ENCODE data around the gene GSG1.
"Not testable (repeated sequence)": the region's sequence is repeated elsewhere in the genome, so short reads cannot be mapped to it uniquely, and the experiment has no call there.

Gene GSG1

DNA sequence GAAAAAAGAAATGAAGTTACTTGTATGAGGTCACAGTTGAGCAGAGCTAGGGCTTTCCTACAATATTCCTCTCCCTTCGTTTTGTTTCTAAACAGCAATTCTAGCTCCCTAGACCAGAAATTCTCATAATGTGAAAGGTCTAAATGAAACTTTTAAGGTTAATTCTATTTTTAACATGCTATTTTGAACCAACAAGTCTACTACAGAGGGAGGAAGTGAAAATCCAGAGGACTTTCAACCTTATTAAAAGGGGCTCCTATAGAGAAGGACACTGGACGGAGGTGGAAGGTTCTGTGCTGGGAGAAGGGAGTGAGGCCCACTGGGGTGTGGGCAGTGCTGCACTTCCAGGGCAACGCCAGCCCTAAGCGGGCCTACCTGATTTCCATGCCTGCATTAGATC is 13.4 kb downstream of the GSG1 start:
- DNase-seq: no peak

DNA sequence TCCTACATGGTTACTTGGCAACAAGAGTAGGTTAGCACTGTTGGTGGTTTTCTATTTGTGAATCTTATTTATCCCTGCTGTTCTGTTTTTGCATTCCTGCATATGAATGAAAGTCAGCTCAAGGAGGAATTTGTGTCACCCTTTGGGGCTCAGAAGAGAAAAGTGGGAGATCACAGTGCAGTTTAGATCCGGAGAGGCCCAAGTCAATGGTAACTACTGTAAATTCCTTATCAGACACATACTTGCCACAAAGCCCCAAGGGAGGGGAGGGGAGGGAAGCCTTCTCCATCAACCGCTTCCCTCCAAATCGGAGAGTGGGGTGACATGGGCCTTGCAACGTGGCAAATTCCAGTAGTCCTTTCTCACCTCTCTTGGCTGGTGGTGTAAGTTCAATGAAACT is 15.0 kb downstream of the GSG1 start:
- DNase-seq: peak; percentile 36

- no peak for DNase-seq
Observed at GRCh38 chr12:13087766-13088165, 15.7 kb downstream of the GSG1 start.

DNA sequence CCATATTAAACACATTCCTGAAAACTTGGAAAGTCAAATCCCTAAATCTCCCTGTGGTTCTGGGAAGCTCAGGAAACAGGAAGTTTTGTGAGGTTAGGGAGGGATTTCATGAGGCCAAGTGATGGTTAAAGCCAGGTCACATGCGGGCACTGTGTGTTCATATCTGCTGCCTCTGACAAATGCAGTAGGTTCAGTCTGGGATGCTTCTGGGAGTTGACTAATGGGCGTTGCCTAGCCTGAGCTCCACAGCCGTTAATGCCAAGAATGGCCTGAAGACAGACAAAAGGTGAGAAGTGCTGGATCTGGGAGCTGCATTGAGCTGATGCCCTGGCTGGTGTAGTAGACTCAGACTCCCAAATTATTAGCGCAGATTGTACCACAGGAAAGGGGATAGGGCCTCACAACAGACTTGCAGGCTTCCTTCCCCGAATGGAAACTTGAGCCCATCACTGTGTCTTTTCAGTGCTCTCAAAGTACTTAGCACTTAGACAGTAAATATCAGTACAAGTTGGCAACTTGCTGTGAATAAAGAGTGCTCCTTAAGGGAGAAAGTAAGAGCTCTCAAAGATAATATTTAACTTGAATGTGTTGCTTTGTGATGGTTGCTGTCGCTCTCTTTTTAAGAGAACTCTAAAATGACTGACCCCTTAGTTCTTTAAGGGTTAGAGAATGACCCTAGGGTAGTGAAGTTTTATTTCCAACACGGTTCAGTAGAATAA is 17.3 kb downstream of the GSG1 start:
- DNase-seq: no peak

GRCh38 chr12:13084898-13085640 is 18.4 kb downstream of the GSG1 start:
- DNase-seq: no peak

DNA sequence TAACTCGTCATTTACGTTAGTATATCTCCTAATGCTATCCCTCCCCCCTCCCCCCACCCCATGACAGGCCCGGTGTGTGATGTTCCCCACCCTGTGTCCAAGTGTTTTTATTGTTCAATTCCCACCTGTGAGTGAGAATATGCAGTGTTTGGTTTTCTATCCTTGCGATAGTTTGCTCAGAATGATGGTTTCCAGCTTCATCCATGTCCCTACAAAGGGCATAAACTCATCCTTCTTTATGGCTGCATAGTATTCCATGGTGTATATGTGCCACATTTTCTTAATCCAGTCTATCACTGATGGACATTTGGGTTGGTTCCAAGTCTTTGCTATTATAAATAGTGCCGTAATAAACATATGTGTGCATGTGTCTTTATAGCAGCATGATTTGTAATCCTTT is 19.8 kb downstream of the GSG1 start:
- not testable (repeated sequence) for DNase-seq

DNA sequence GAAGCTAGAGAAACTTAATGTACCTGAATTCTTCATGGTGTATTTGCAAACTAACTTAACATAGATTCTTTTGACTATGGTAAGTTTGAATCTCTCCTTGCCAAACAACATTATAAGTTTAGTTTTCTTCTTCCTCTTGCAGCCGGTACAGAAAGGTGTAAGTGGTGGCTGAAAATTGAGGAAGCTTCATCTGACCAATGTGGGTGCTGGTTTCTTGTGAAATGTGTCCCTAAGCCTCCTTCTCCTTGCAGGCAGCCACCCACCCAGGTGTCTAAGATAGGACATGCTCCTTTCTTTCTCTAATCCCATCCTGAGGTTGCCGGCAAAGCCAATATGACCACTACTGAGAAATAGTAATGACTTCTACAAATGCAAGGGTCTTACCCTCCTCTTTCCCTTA is 20.6 kb downstream of the GSG1 start:
- DNase-seq: peak; percentile 41

- DNase-seq: no peak
Observed at GRCh38 chr12:13080266-13080665, 23.2 kb downstream of the GSG1 start.

GRCh38 chr12:13079440-13079906 is 24.0 kb downstream of the GSG1 start:
- DNase-seq: no peak

DNA sequence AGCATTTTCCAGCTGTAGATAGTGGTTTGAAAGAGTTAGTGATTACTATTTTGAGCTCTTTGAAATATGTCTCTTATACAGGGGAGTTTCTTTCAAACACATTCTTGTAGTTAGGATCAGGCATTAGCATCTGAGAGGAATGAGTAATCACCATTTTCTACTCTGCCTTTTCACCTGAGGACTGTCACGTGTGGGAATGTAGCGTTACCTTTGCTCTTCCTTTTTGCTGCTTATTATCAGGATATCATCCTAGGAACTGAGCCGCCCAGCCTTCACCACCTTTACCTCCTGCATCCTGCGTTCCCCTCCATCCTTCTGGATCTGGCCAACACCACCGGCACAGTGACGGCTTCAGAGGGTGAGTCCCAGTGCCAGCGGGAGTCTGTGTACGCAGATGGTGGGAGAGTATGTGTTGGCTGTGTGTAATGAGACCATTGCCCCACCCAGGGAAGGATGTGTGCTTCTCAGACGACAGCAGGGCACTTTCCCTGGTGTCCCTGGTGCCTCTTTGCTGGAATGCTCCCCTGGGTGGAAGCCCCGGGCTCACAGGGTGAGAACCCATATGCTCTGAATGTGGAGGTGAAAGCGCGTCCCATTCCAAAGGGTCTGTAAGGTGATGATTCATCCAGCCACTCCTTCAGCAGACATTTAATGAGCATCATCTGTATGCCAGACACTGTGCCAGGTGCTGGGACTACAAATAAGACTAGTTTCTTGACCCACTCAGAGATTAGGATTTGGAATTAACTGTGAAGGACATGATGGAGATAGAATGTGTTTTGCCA is 27.5 kb downstream of the GSG1 start:
- no peak for DNase-seq

DNA sequence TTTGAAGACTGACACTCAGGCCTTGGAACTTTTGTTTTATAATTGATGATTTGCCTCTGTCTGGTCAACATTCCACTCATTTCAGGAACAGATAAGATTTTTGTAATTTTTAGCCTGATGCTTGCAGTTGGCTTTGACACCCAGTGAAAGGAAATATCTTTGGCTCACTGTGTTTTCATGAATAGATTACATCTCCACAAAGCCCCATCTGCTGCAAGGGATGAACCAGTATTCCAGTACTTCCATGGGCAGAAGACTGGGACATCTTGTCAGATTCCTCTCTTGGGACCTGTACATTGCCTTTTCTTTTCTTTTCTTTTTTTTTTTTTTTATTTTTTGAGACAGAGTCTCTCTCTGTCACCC is 28.4 kb downstream of the GSG1 start:
- no peak for DNase-seq

- no peak for DNase-seq
Observed at GRCh38 chr12:13074396-13075117, 28.9 kb downstream of the GSG1 start.

DNA sequence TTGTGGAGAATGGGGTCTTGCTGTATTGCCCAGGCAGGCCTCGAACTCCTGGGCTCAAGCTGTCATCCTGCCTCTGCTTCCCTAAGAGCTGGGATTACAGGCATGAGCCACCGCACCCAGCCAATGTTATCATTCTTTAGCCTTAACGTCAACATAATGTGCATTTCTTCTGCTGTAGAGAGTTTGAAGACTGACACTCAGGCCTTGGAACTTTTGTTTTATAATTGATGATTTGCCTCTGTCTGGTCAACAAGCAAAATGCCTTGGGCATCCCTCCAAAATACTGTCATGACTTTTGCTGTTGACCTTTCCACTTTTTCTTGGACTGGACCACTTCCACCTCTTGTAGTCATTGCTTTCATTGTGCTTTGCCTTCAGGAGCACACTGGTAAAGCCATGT is 30.3 kb downstream of the GSG1 start:
- no peak for DNase-seq

DNA sequence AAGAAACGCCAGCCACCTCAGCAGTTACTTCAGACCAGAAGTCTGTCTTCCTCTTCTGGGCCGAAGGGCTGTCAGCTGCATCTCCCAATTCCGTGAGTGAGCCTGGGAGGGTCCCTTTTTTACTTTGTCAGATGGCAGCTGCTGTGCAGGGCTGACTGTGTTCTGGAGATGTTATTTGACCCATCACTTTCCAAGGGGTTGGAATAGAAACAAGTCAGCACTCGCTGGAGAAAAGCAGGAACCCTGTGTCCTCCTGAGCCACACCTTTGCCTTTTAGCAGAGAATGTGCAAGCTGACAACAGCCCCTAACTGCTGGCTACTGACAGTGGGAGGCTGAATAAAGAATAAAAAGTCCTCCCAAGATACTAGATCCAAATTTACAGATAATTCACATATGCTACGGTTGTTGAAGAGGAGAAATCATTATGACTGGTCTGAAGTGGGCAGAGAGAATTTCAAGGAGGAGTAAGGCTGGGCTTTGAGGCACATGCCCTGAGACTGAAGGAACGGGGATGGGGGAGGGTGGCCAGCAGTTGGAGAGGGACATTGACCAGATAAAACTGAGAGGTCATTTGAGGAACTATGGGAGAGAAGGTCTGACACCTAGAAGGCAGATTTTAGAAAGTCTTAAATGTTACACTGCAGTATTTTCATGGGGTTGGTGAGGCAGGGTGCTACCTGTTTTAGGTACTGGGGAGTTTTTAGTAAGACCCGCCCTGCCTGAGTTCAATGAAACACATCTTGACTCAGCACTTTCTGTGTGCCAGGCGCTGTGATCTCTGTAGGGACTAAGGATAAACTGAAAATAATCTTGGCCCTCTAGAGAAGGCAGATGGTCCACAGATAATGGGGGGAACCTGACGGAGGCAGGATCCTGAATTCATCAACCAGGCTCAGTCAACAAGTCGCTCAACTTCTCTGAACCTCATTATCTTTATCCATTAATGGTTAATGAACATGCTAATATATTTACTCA is 31.9 kb downstream of the GSG1 start:
- no peak for DNase-seq

DNA sequence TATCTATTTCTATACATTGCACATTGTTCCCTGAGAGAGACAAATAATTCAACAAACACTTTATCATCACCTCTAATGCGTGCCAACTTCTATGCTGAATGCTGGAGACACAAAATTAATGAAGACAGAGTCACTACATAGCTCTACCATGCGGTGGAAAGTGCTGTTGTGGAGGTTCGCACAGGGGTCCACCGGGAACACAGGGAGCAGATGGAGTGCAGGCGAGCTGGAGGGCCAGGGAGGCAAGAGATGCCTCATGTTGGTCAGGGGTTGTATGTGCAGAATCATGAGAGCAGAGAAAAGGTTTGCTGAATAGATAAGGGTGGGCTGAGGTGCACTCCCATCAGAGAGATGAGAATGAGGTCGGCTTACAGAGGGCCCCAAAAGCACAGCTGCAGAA is 34.1 kb downstream of the GSG1 start:
- no peak for DNase-seq

- DNase-seq: no peak
Observed at GRCh38 chr12:13067322-13067721, 36.1 kb downstream of the GSG1 start.

DNA sequence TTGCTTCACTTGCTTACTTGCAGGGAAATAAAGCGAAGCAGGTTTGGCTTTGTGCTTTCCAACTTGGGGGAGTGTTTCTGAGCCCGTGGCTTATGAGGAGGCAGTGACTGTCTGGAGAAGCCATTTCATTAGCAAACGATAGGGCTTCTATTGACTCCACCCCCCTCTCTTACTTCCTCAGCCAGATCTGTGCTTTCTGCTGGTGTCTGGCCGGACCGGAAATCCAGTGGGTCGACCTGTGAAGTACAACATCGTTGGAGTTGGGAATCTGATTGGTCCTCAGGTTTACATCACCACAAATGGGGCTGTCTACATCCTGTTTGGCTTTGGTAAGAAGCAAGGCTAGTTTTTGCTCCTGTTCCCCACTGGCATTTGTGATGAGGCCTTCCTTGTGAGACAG is 37.0 kb downstream of the GSG1 start:
- no peak for DNase-seq

GRCh38 chr12:13066014-13066413 is 37.5 kb downstream of the GSG1 start:
- DNase-seq: no peak

DNA sequence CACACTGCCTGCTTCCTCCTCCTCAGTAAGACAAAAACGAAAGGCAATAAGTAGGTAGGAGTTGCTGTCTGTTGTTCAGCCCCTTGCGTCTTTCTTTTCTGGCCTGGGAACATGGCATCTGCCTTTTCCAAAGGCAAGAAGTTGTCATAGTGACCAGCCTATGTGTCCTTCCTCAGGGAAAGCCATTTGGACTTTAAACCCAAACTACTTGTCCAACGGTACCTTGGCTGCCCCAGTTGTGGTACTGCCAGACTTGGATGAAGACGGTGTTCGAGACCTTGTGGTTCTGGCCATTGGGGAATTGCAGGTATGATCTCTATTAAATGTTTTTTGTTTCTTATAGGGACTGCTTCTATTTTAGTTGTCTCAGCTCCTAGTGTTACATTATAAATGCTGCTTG is 40.8 kb downstream of the GSG1 start:
- DNase-seq: no peak

DNA sequence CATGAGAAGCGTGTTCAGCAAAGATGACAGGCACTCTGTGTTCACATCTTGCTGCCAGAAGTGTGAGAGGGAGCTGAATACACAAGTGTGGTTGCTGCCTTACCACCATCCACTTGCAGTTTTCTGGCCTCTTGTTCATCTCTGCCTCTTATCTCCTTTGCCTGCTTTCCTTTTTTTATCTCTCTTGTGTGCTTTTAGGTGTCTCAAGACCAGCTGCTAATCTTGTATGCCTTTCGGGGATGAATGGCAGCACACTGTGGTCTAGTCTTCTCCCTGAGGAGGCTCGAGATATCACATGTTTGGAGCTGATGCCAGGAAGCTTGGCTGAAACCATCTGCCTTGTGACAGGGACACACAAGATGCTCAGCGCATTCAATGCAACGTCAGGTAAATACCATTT is 42.1 kb downstream of the GSG1 start:
- peak; percentile 90 for DNase-seq

- DNase-seq: no peak
Observed at GRCh38 chr12:13060581-13060980, 42.9 kb downstream of the GSG1 start.

- not testable (repeated sequence) for DNase-seq
Observed at GRCh38 chr12:13053617-13054016, 49.9 kb downstream of the GSG1 start.

Measured in hematopoietic multipotent progenitor cell treated with erythropoietin and hydrocortisone succinate and interleukin-3 and kit ligand, for 4 days (in vitro differentiated cells).